Neuronal stem cell (in vitro differentiated cells): ENCODE data around the gene PSTPIP1.

Experiments used
- DNase-seq: peaks from one replicate; pipeline ENCODE4 v3.0.0-alpha.2; 2013; ENCODE audit warnings: low spot score
- H2AFZ ChIP-seq: one replicate; pipeline ENCODE4 v1.6.1; 2013; ENCODE audit warnings: mild to moderate bottlenecking, low read length, inconsistent platforms
- H2AK5ac ChIP-seq: 2 replicates; pipeline ENCODE4 v1.6.1; 2013; ENCODE audit warnings: low read depth, mild to moderate bottlenecking, inconsistent platforms, low read length, moderate library complexity, mixed read lengths
- H2BK120ac ChIP-seq: 2 replicates; pipeline ENCODE4 v1.6.1; 2013; ENCODE audit warnings: low read depth, mild to moderate bottlenecking, inconsistent platforms, low read length, moderate library complexity, mixed read lengths
- H2BK12ac ChIP-seq: one replicate; pipeline ENCODE4 v1.6.1; 2013; ENCODE audit warnings: low read length, inconsistent platforms
- H2BK15ac ChIP-seq: 2 replicates; pipeline ENCODE4 v1.6.1; 2013; ENCODE audit warnings: mild to moderate bottlenecking, low read length, inconsistent platforms, mixed read lengths
- H2BK5ac ChIP-seq: one replicate; pipeline ENCODE4 v1.6.1; 2013; ENCODE audit warnings: inconsistent platforms, mild to moderate bottlenecking, low read length, moderate library complexity
- H3K14ac ChIP-seq: one replicate; pipeline ENCODE4 v1.6.1; 2013; ENCODE audit warnings: low read length, inconsistent platforms
- H3K18ac ChIP-seq: 2 replicates; pipeline ENCODE4 v1.6.1; 2013; ENCODE audit warnings: low read length, inconsistent platforms
- H3K23ac ChIP-seq: 2 replicates; pipeline ENCODE4 v1.6.1; 2013; ENCODE audit warnings: low read depth, mild to moderate bottlenecking, mixed read lengths, low read length, inconsistent platforms; ENCODE audit not compliant: poor library complexity
- H3K27ac ChIP-seq: replicated peaks from 3 replicates; pipeline ENCODE4 v1.5.1; 2013; ENCODE audit warnings: low read length, inconsistent platforms
- H3K27me3 ChIP-seq, 3 experiments: 2 replicates each; pipeline ENCODE4 v1.6.1; 2013; ENCODE audit warnings: low read length in 3 of 3, mild to moderate bottlenecking in 2 of 3, inconsistent platforms in 1 of 3, low read depth in 1 of 3, mixed read lengths in 1 of 3, moderate library complexity in 1 of 3; ENCODE audit not compliant: control insufficient read depth in 3 of 3, insufficient read depth in 3 of 3
- H3K36me3 ChIP-seq, 2 donors: replicated peaks in 1 of 2; 2 replicates each; pipeline ENCODE4 v1.6.1; 2013; ENCODE audit warnings: low read length in 2 of 2; ENCODE audit not compliant: control insufficient read depth in 2 of 2, insufficient read depth in 2 of 2
- H3K4ac ChIP-seq: 2 replicates; pipeline ENCODE4 v1.6.1; 2013; ENCODE audit warnings: inconsistent platforms, mild to moderate bottlenecking, low read length, moderate library complexity
- H3K4me1 ChIP-seq, 2 donors: 1 replicate in 1 of 2; 2 replicates in 1 of 2; pipeline ENCODE4 v1.6.1; 2013; ENCODE audit warnings: low read length in 2 of 2, low read depth in 1 of 2; ENCODE audit not compliant: control insufficient read depth in 2 of 2, insufficient read depth in 1 of 2
- H3K4me2 ChIP-seq: one replicate; pipeline ENCODE4 v1.6.1; 2013; ENCODE audit warnings: mild to moderate bottlenecking, low read length, inconsistent platforms; ENCODE audit not compliant: insufficient read depth, poor library complexity, severe bottlenecking
- H3K4me3 ChIP-seq, 2 donors: 2 replicates each; pipeline ENCODE4 v1.5.1; 2013; ENCODE audit warnings: low read length in 2 of 2, mild to moderate bottlenecking in 2 of 2, inconsistent platforms in 1 of 2, moderate library complexity in 1 of 2
- H3K79me1 ChIP-seq: one replicate; pipeline ENCODE4 v1.6.1; 2013; ENCODE audit warnings: low read depth, mild to moderate bottlenecking, inconsistent platforms, low read length, moderate library complexity
- H3K9ac ChIP-seq: one replicate; pipeline ENCODE4 v1.6.1; 2013; ENCODE audit warnings: mild to moderate bottlenecking, low read depth, low read length, inconsistent platforms; ENCODE audit not compliant: poor library complexity
- H3K9me3 ChIP-seq, 2 donors: replicated peaks in 1 of 2; 2 replicates each; pipeline versions ENCODE3 to v1.6.1; 2013; ENCODE audit warnings: low read length in 2 of 2, mild to moderate bottlenecking in 2 of 2, inconsistent platforms in 1 of 2, low read depth in 1 of 2, mixed read lengths in 1 of 2, moderate library complexity in 1 of 2; ENCODE audit not compliant: control insufficient read depth in 2 of 2, insufficient read depth in 1 of 2
- H4K8ac ChIP-seq: one replicate; pipeline ENCODE4 v1.6.1; 2013; ENCODE audit warnings: low read depth, mild to moderate bottlenecking, inconsistent platforms, low read length, moderate library complexity
- H4K91ac ChIP-seq: one replicate; pipeline ENCODE4 v1.6.1; 2013; ENCODE audit warnings: low read length, low read depth, mild to moderate bottlenecking, inconsistent platforms; ENCODE audit not compliant: poor library complexity
- WGBS, 2 donors: extraction: QIAGEN DNeasy Blood & Tissue Kit; methylation state at CpG; one replicate each; pipeline ENCODE4 v1.1.7; 2013; ENCODE audit warnings: missing lambda C conversion rate in 2 of 2, mixed read lengths in 1 of 2; ENCODE audit not compliant: insufficient read length in 2 of 2, insufficient replicate concordance in 1 of 2; ENCODE audit errors: extremely low coverage in 2 of 2; 5-methylcytosine and 5-hydroxymethylcytosine counted together

The PSTPIP1 gene

GRCh38 chr15:77071305-77072223 is 76.6 kb downstream of the PSTPIP1 start:
- Histone ChIP-seq H3K14ac (no peak overlapping the region), H3K27ac (no peak overlapping the region)
- no CpG with 5 or more reads among the region's 15 CpGs for WGBS, 2 donors

DNA sequence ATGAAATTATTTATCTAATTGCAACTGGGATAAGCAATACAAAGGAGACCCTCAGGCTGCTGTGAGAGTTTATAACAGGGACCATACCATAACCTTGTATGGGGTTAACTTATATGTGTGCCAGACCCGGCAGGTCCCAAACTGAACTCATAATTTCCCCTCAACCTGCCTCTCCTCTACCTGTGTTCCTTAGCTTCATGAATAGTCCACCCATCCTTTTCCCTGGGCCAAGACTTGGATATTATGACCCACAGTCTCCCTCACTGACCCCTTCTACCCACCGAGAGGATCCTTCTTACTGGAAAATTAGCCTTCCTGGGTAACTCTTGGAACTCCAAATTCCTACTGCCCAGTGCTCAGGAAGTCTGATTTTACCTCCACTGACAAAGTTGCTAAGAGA is 79.4 kb downstream of the PSTPIP1 start:
- no CpG with 5 or more reads among the region's 2 CpGs for WGBS, 2 donors
- H2BK5ac ChIP-seq: no peak overlapping the region

More at GRCh38 chr15:77071305-77072223, 76.6 kb downstream of the PSTPIP1 start:
- Histone ChIP-seq H2BK12ac (no peak overlapping the region), H3K4ac (no peak overlapping the region), H4K91ac (no peak overlapping the region), H3K18ac (no peak overlapping the region), H4K8ac (no peak overlapping the region), H3K4me1 (peaks cover 5 to 10% of the 10 kb centered on the region in 2 donors), H3K79me1 (no peaks in the 10 kb centered on the region), H3K27me3 (no peaks in the 10 kb centered on the region), H2BK120ac (no peak overlapping the region), H2AFZ (peak overlapping the region; percentile 99), H3K36me3 (peaks cover 2 to 31% of the 10 kb centered on the region in 2 donors), H3K4me2 (no peak overlapping the region), H3K9me3 (no peaks in the 10 kb centered on the region), H2AK5ac (no peak overlapping the region), H3K4me3 (peak overlapping the region in 1 of 2 donors; percentile 82), H2BK15ac (no peak overlapping the region), H2BK5ac (no peak overlapping the region), H3K23ac (no peak overlapping the region), H3K9ac (no peak overlapping the region)
- no peak for DNase-seq

GRCh38 chr15:77075528-77075927 is 80.6 kb downstream of the PSTPIP1 start:
- no peaks in the 10 kb centered on the region for H3K36me3 ChIP-seq
- no peak overlapping the region for H3K4ac ChIP-seq
- no peaks in the 10 kb centered on the region for H3K4me1 ChIP-seq
- H3K9ac ChIP-seq: no peak overlapping the region
- H2BK120ac ChIP-seq: no peak overlapping the region
- no peak overlapping the region for H3K4me2 ChIP-seq
- no CpG with 5 or more reads among the region's 9 CpGs for WGBS, 2 donors
- H3K9me3 ChIP-seq: no peaks in the 10 kb centered on the region
- H3K4me3 ChIP-seq: no peak overlapping the region
- no peak overlapping the region for H2BK12ac ChIP-seq
- H2AFZ ChIP-seq: no peak overlapping the region
- H4K91ac ChIP-seq: no peak overlapping the region
- peak overlapping the region; percentile 37 for H2BK15ac ChIP-seq
- no peak overlapping the region for H3K27ac ChIP-seq
- no peaks in the 10 kb centered on the region for H3K79me1 ChIP-seq
- H2BK5ac ChIP-seq: no peak overlapping the region
- H3K14ac ChIP-seq: no peak overlapping the region
- H3K23ac ChIP-seq: peak overlapping the region; percentile 55
- no peak overlapping the region for H3K18ac ChIP-seq
- no peak overlapping the region for H4K8ac ChIP-seq
- no peak overlapping the region for H2AK5ac ChIP-seq
- no peaks in the 10 kb centered on the region for H3K27me3 ChIP-seq
- DNase-seq: no peak

More for the DNA sequence above, 79.4 kb downstream of the PSTPIP1 start:
- Histone ChIP-seq H2BK120ac (no peak overlapping the region), H3K4ac (no peak overlapping the region), H4K8ac (no peak overlapping the region), H3K4me1 (peaks cover 4 to 5% of the 10 kb centered on the region in 2 donors), H3K27me3 (no peaks in the 10 kb centered on the region), H3K4me3 (no peak overlapping the region), H3K36me3 (peaks cover 0 to 4% of the 10 kb centered on the region in 2 donors), H2BK12ac (no peak overlapping the region), H3K9me3 (no peaks in the 10 kb centered on the region), H3K27ac (no peak overlapping the region), H3K18ac (no peak overlapping the region), H3K14ac (no peak overlapping the region), H3K9ac (no peak overlapping the region), H4K91ac (no peak overlapping the region), H3K79me1 (no peaks in the 10 kb centered on the region), H2AK5ac (no peak overlapping the region), H2AFZ (no peak overlapping the region), H3K23ac (no peak overlapping the region), H2BK15ac (no peak overlapping the region), H3K4me2 (no peak overlapping the region)
- DNase-seq: no peak

GRCh38 chr15:77076323-77076915 is 81.5 kb downstream of the PSTPIP1 start:
- Histone ChIP-seq H3K79me1 (no peaks in the 10 kb centered on the region), H2BK5ac (no peak overlapping the region), H3K36me3 (no peaks in the 10 kb centered on the region), H3K18ac (no peak overlapping the region), H3K4ac (no peak overlapping the region), H3K23ac (no peak overlapping the region), H2BK15ac (no peak overlapping the region), H2AFZ (no peak overlapping the region), H3K4me3 (no peak overlapping the region), H3K27ac (no peak overlapping the region), H2BK12ac (no peak overlapping the region), H2AK5ac (no peak overlapping the region), H2BK120ac (no peak overlapping the region), H3K4me1 (no peaks in the 10 kb centered on the region), H3K27me3 (no peaks in the 10 kb centered on the region), H3K4me2 (no peak overlapping the region), H4K8ac (no peak overlapping the region), H3K9me3 (no peaks in the 10 kb centered on the region), H3K14ac (no peak overlapping the region), H4K91ac (no peak overlapping the region), H3K9ac (no peak overlapping the region)
- no peak for DNase-seq
- no CpG with 5 or more reads among the region's 4 CpGs for WGBS, 2 donors
